Gastrocnemius medialis (tissue), 4 donors: ENCODE results near the gene POLR3K.
"Not testable (repeated sequence)": the region's sequence is repeated elsewhere in the genome, so short reads cannot be mapped to it uniquely, and the experiment has no call there.

ENCODE experiments used
- CTCF ChIP-seq, 5 experiments: fragments of 450-650 bp in 3 of 5; fragments of 200-600 bp in 2 of 5; sonication (generic) in 2 of 5; IDR thresholded peaks in 4 of 5; conservative IDR thresholded peaks in 1 of 5; 1 replicate in 4 of 5; 2 replicates in 1 of 5; pipeline ENCODE4 v1.5.1; 2016 to 2019; ENCODE audit warnings: antibody characterized with exemption in 5 of 5, mild to moderate bottlenecking in 3 of 5, moderate library complexity in 3 of 5
- POLR2A ChIP-seq, 2 donors: fragments of 450-650 bp; IDR thresholded peaks; one replicate each; pipeline ENCODE4 v1.6.1; 2017; ENCODE audit warnings: antibody characterized with exemption in 2 of 2, mild to moderate bottlenecking in 2 of 2, moderate library complexity in 2 of 2

- TF ChIP-seq POLR2A (IDR thresholded peaks at IDR 0.05); CTCF (IDR thresholded peaks at IDR 0.05 in 4 of 5, conservative IDR thresholded peaks at IDR 0.05 in 1 of 5): not testable (repeated sequence)
Observed at GRCh38 chr16:33154-33876, 20.1 kb downstream of the POLR3K start.
